ENCODE measurements around the gene SKA1.
"Not testable (repeated sequence)": the region's sequence is repeated elsewhere in the genome, so short reads cannot be mapped to it uniquely, and the experiment has no call there.

Gene SKA1

GRCh38 chr18:50429207-50429948, 54.5 kb downstream of the SKA1 start:
- Mint-ChIP-seq H3K36me3 (ENCODE audit: low read depth) (peaks cover 9% of the 10 kb centered on the region), H3K9me3 (peaks cover 26% of the 10 kb centered on the region), H3K4me3 (no peak overlapping the region), H3K4me1 (peaks cover 19% of the 10 kb centered on the region), H3K27me3 (ENCODE audit: low read depth, poor library complexity) (no peaks in the 10 kb centered on the region), H3K27ac (no peak overlapping the region)
- DNase-seq = no peak
- TF ChIP-seq, protein P1, sequence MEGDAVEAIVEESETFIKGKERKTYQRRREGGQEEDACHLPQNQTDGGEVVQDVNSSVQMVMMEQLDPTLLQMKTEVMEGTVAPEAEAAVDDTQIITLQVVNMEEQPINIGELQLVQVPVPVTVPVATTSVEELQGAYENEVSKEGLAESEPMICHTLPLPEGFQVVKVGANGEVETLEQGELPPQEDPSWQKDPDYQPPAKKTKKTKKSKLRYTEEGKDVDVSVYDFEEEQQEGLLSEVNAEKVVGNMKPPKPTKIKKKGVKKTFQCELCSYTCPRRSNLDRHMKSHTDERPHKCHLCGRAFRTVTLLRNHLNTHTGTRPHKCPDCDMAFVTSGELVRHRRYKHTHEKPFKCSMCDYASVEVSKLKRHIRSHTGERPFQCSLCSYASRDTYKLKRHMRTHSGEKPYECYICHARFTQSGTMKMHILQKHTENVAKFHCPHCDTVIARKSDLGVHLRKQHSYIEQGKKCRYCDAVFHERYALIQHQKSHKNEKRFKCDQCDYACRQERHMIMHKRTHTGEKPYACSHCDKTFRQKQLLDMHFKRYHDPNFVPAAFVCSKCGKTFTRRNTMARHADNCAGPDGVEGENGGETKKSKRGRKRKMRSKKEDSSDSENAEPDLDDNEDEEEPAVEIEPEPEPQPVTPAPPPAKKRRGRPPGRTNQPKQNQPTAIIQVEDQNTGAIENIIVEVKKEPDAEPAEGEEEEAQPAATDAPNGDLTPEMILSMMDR (IDR thresholded peaks at IDR 0.05) = peak; percentile 60

DNA sequence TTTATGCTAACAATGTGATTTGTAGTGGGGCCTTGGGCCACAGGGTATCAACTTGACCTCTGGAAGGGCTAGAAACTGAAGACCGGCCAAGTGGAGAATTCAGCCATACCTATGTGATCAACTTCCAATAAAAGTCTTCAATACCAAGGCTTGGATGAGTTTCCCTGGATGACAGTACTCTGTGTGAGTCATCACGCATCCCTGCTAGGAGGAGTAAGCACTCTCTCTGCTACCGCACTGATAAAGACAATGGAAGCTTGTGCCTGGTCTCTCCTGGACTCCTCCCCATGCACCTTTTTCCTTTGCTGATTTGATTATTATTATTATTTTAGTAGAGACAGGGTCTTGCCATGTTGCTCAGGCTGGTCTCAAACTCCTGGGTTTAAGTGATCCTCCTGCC, 58.1 kb downstream of the SKA1 start:
- no peak overlapping the region for H3K4me3 Mint-ChIP-seq
- peaks cover 10% of the 10 kb centered on the region for H3K4me1 Mint-ChIP-seq
- H3K9me3 Mint-ChIP-seq = peaks cover 25% of the 10 kb centered on the region
- TF ChIP-seq, protein P1 (IDR thresholded peaks at IDR 0.05) = no peak
- no peaks in the 10 kb centered on the region for H3K36me3 Mint-ChIP-seq (ENCODE audit: low read depth)
- no peak overlapping the region for H3K27ac Mint-ChIP-seq
- H3K27me3 Mint-ChIP-seq (ENCODE audit: low read depth, poor library complexity) = no peaks in the 10 kb centered on the region
- no peak for DNase-seq

GRCh38 chr18:50436742-50437141, 61.9 kb downstream of the SKA1 start:
- not testable (repeated sequence) for H3K27me3 Mint-ChIP-seq (ENCODE audit: low read depth, poor library complexity); H3K36me3 Mint-ChIP-seq (ENCODE audit: low read depth); DNase-seq; H3K27ac Mint-ChIP-seq; H3K4me3 Mint-ChIP-seq
- H3K9me3 Mint-ChIP-seq = peaks cover 25% of the 10 kb centered on the region
- peaks cover 13% of the 10 kb centered on the region for H3K4me1 Mint-ChIP-seq

DNA sequence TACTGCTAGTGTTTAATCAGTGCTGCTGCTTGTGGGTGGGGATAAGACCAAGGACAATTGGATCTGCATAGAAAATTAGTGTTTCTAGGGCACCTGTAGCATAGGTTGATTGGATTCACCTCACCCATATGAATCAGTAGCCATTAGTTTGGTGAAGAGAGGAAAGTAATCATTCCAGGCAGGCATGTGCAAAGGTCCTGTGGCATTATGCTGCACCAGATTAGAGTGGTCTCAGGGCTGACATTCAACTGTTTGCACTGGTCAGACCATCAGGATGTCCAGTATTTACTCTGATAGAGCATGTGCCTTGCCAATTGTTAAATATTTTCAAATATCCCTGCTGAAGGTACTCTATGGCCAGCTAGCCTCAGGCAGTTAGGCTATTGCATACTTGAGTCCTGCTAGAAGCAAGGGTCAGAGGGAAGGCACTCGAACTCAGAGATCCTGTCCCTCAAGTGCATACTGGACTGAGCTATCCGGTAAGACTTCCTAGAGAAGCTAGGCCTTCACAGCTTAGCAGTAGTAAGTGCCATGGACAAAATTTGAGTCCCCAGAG, 64.7 kb downstream of the SKA1 start:
- Mint-ChIP-seq H3K4me1 (peaks cover 13% of the 10 kb centered on the region), H3K36me3 (ENCODE audit: low read depth) (no peaks in the 10 kb centered on the region), H3K27me3 (ENCODE audit: low read depth, poor library complexity) (peaks cover 4% of the 10 kb centered on the region), H3K9me3 (peaks cover 39% of the 10 kb centered on the region), H3K27ac (no peak overlapping the region), H3K4me3 (no peak overlapping the region)
- TF ChIP-seq, protein P1 (IDR thresholded peaks at IDR 0.05) = no peak
- DNase-seq = no peak

DNA sequence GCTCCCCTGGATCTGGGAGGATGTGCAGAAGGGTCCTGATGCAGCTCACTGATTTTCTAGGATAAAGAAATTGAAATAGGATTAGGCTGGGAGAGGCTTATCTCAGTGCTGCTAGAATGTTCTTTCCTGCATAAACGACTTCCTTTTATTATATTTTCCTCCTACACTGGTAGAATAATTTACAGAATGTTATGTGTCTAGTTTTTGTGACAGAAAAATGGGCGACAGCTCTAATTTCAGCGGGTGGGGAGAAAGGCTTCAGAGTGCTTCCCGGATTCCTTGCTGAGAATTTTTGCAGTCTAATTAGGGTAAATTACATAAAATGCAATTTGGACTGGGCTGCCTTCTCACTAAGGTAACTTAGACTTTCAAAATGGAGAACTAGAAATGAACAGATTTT, 66.2 kb downstream of the SKA1 start:
- TF ChIP-seq, protein P1 (IDR thresholded peaks at IDR 0.05) = no peak
- DNase-seq = no peak
- Mint-ChIP-seq H3K27me3 (ENCODE audit: low read depth, poor library complexity) (peaks cover 4% of the 10 kb centered on the region), H3K4me1 (peaks cover 13% of the 10 kb centered on the region), H3K27ac (no peak overlapping the region), H3K9me3 (peaks cover 37% of the 10 kb centered on the region), H3K4me3 (no peak overlapping the region), H3K36me3 (ENCODE audit: low read depth) (peaks cover 7% of the 10 kb centered on the region)

- DNase-seq = no peak
- TF ChIP-seq, protein P1 (IDR thresholded peaks at IDR 0.05) = no peak
- Mint-ChIP-seq H3K9me3 (peaks cover 38% of the 10 kb centered on the region), H3K36me3 (ENCODE audit: low read depth) (peaks cover 7% of the 10 kb centered on the region), H3K4me3 (no peak overlapping the region), H3K27ac (no peak overlapping the region), H3K27me3 (ENCODE audit: low read depth, poor library complexity) (peaks cover 4% of the 10 kb centered on the region), H3K4me1 (peaks cover 13% of the 10 kb centered on the region)
Observed at GRCh38 chr18:50441501-50441900, 66.7 kb downstream of the SKA1 start.

Data from nephron progenitor cell (in vitro differentiated cells).